ENCODE measurements around the gene MEGF10.

MEGF10 gene

GRCh38 chr5:127417528-127417927 is 126.9 kb downstream of the MEGF10 start:
- no peak for DNase-seq

GRCh38 chr5:127418367-127418766 is 127.8 kb downstream of the MEGF10 start:
- no peak for DNase-seq

- no peak for DNase-seq
Observed at GRCh38 chr5:127418974-127419682, 128.5 kb downstream of the MEGF10 start.

GRCh38 chr5:127419683-127420257 is 129.2 kb downstream of the MEGF10 start:
- no peak for DNase-seq

GRCh38 chr5:127420758-127421157 is 130.2 kb downstream of the MEGF10 start:
- DNase-seq: no peak

- no peak for DNase-seq
Observed at GRCh38 chr5:127421471-127421870, 130.9 kb downstream of the MEGF10 start.

GRCh38 chr5:127423173-127423798 is 132.7 kb downstream of the MEGF10 start:
- DNase-seq: no peak

- DNase-seq: no peak
Observed at GRCh38 chr5:127425037-127425436, 134.4 kb downstream of the MEGF10 start.

GRCh38 chr5:127425868-127426267 is 135.3 kb downstream of the MEGF10 start:
- no peak for DNase-seq

- DNase-seq: no peak
Observed at GRCh38 chr5:127426661-127427060, 136.1 kb downstream of the MEGF10 start.

- DNase-seq: no peak
Observed at GRCh38 chr5:127428276-127428675, 137.7 kb downstream of the MEGF10 start.

- DNase-seq: no peak
Observed at GRCh38 chr5:127428748-127429147, 138.2 kb downstream of the MEGF10 start.

- no peak for DNase-seq
Observed at GRCh38 chr5:127429928-127430327, 139.3 kb downstream of the MEGF10 start.

GRCh38 chr5:127430627-127431026 is 140.0 kb downstream of the MEGF10 start:
- no peak for DNase-seq

- DNase-seq: no peak
Observed at GRCh38 chr5:127431977-127432585, 141.5 kb downstream of the MEGF10 start.

GRCh38 chr5:127433526-127433925 is 142.9 kb downstream of the MEGF10 start:
- DNase-seq: no peak

- DNase-seq: no peak
Observed at GRCh38 chr5:127434588-127434987, 144.0 kb downstream of the MEGF10 start.

GRCh38 chr5:127435821-127436220 is 145.2 kb downstream of the MEGF10 start:
- DNase-seq: no peak

- DNase-seq: no peak
Observed at GRCh38 chr5:127439644-127440043, 149.0 kb downstream of the MEGF10 start.

- no peak for DNase-seq
Observed at GRCh38 chr5:127440831-127441230, 150.2 kb downstream of the MEGF10 start.

GRCh38 chr5:127441799-127442484 is 151.3 kb downstream of the MEGF10 start:
- DNase-seq: no peak

GRCh38 chr5:127444171-127444570 is 153.6 kb downstream of the MEGF10 start:
- DNase-seq: no peak

GRCh38 chr5:127445328-127445727 is 154.7 kb downstream of the MEGF10 start:
- DNase-seq: no peak

All from fibroblast of skin of abdomen (primary cell).